SK-MEL-5 (cell line): ENCODE measurements around the gene LPCAT2. TPM values are rescaled to one million over a fixed set of nuclear protein-coding genes. Genes with fewer than 3 reads are reported as not detected.

ENCODE experiments used
- DNase-seq: peaks from one replicate; pipeline ENCODE4 v3.0.0-alpha.2; 2016; ENCODE audit warnings: low read depth, low spot score
- in situ Hi-C: cut with HindIII; loops from 2 replicates; pipeline ENCODE4 v1.10.0; 2016; ENCODE audit warnings: low sequenced_read_pairs, high pct_unique_total_duplicates, low pct_unique_long_range_greater_than_20kb
- total RNA-seq: library from RNA; depleted of rRNA; stranded (reverse); fragments of >200 nt; shearing (Covaris generic); gene quantifications from 2 replicates; pipeline ENCODE4 v1.2.3, GENCODE V29; 2014

Gene LPCAT2
- total RNA-seq, 1 experiment from 2014 or later = 42.9 TPM

DNA sequence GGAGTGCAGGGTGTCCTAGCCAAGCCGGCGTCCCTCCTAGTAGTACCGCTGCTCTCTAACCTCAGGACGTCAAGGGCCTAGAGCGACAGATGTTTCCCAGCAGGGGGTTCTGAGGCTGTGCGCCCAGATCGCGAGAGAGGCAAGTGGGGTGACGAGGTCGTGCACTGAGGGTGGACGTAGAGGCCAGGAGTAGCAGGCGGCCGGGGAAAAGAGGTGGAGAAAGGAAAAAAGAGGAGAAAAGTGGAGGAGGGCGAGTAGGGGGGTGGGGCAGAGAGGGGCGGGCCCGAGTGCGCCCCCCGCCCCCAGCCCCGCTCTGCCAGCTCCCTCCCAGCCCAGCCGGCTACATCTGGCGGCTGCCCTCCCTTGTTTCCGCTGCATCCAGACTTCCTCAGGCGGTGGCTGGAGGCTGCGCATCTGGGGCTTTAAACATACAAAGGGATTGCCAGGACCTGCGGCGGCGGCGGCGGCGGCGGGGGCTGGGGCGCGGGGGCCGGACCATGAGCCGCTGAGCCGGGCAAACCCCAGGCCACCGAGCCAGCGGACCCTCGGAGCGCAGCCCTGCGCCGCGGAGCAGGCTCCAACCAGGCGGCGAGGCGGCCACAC, 29.9 kb upstream of the LPCAT2 start, which contains the start of gene MMP2:
Gene MMP2, plus strand, starts transcription at position 372 of the 603 bp plus-strand sequence. CDS start 282 bp downstream, outside the sequence.
- no peak for DNase-seq
- in situ Hi-C loops = no loop called here

DNA sequence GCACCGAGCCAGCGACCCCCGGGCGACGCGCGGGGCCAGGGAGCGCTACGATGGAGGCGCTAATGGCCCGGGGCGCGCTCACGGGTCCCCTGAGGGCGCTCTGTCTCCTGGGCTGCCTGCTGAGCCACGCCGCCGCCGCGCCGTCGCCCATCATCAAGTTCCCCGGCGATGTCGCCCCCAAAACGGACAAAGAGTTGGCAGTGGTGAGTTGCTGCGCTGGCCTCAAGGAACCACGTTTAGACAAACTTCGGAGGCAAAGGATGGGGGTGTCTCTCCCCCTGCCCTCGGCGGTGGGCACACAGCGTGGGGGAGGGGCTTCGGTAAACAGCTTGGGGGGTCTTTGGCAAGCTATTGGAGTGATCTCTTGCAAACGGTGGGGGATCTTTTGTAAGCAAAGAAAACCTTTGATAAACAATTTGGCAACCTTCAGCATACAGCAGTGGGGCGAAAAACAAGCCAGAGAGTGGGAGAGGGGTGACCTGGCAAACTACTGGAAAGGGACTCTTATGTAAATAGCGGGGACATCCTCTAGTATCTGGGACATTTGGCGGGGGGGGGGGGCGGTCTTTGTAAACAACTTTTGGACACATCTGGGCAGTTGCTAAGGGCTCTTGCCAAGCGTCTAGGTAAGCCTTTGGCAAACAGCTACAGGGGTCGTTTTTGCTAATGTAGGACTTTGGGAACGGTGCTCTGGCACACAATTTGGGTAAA, 29.3 kb upstream of the LPCAT2 start:
- in situ Hi-C loops = no loop called here
- no peak for DNase-seq

DNA sequence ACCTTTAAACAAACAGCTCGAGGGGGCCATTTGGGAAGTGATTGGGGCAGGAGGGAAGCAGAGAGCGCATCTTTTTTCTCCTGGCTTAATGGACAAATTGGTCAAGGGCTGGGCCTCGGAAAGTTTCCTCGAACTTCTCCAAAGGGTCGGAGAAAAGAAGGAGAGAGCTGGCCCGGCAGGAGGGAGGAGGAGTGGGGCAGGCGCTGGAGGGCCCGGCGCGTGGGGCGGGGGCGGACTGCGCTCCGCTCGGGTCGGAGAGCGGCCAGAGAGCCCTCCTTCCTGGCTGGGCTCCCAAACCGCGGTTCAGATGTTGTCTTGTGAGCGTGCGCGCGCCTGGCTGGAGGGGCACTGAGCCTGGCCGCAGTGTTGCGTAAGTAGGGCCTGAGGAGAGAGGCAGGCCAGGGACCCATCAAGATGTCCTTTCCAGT, 28.6 kb upstream of the LPCAT2 start:
- in situ Hi-C loops = no loop called here
- peak; percentile 48 for DNase-seq

DNA sequence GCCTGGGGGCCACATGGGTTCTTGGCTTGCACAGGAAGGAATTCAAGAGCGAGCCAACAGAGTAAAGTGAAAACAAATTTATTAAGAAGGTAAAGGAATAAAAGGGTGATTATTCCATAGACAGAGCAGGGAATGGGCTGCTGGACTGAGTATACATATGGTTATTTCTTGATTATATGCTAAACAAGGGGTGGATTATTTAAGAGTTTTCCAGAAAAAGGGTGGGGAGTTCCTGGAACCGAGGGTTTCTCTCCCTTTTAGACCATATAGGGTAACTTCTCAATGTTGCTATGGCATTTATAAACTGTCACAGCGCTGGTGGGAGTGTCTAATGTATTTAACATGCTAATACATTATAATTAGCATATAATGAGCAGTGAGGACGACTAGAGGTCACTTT, 27.8 kb upstream of the LPCAT2 start:
- in situ Hi-C loops = no loop called here

DNA sequence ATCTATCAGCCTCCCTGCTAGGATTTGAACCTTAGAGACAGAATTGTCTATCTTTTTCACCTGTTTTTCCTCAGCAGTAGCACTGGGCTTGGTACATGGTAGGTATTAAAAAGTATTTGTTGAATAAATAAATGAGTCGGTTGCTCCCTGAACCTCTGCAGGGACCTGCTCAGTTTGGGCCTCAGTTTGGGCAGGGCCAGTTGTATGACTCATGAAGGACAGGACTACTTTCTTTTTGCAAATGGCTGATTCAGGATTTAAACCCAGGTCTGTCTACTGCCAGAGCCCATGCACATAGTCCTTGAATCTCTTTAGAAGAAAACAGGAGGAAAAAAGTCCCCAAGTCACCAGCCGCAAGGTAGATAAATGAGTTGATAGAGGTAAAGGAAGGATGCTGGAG, 26.8 kb upstream of the LPCAT2 start:
- DNase-seq = no peak

More for the DNA sequence above, 27.8 kb upstream of the LPCAT2 start:
- DNase-seq = no peak

DNA sequence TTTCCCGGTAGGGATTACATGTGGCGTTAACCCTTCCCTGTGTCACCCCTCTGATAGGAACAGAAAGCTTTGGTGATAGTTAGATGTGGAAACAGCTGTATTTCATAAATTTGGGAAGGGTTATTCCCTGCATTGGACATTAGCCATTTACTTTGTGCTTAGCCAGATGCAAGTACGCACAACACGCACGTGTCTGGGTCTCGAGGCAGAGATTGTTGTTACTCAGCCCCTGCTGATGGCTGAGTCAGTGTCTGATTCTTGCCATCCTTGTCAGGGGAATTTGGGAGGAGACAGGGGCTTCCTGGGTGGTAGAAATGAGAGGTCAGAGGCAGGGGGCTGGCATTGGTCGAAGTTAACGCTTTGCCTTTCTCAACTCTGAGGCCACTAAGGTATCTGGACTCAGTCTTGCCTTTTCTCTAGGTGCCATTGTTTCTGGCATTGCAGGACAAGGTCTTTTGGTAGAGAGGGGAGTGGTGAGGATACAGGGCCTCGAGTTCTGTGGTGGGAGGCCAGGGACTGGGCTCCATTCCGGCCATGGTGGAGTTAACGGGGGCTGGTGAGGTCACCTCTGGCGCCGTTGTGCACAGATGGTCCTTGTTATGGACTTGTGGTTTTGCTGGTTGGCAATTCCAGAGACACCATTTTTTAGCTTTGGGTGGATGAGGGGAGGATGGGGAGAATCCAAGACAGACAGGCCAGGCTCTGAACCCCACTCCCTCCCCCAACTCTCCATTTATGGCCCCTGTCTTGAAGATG, 21.6 kb upstream of the LPCAT2 start:
- in situ Hi-C loops = no loop called here
- DNase-seq = no peak

More for the DNA sequence above, 26.8 kb upstream of the LPCAT2 start:
- in situ Hi-C loops = no loop called here

DNA sequence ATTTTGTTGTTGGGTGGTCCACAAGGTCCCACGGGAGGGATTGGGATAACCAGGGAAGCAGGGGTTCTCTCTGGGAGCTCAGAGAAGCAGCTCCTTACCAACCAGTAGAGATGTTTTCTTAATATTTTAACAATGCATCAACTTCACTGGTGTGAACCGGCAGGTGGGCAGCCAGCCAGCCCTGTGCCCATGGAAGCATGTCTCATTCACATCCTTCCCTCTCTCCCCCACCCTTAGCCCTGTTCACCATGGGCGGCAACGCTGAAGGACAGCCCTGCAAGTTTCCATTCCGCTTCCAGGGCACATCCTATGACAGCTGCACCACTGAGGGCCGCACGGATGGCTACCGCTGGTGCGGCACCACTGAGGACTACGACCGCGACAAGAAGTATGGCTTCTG, 20.6 kb upstream of the LPCAT2 start:
- in situ Hi-C loops = no loop called here
- no peak for DNase-seq

DNA sequence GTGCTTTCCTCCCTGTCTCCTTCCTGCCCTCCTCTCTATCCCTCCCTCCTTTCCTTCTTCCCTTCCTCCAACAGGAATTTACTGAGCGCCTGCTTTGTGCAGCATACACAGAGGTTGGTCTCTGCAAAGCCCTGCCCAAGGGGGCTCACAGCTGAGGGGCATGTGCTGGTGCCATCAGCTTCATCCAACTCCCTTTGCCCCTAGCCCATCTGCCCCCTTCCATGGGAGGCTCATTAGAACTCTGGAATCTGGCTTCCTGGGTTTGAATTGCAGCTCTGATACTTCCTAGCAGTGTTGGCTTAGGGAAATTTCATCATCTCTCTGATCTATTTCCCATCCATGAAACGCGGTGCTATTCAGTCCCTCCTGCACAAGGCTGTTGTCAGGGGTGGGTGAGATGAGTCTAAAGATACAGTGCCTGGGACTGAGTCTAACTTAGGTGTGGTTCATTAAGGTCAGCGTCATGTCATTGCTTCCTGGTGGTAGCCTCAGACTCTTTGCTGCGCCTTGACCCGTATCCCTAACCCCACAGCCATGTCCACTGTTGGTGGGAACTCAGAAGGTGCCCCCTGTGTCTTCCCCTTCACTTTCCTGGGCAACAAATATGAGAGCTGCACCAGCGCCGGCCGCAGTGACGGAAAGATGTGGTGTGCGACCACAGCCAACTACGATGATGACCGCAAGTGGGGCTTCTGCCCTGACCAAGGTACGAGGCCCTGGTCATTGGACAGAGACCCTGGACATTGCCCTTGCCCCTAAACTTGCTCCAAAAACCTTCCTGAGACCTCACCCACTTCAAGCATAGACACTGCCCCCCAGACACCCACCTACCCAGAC, 19.5 kb upstream of the LPCAT2 start:
- in situ Hi-C loops = no loop called here
- no peak for DNase-seq

DNA sequence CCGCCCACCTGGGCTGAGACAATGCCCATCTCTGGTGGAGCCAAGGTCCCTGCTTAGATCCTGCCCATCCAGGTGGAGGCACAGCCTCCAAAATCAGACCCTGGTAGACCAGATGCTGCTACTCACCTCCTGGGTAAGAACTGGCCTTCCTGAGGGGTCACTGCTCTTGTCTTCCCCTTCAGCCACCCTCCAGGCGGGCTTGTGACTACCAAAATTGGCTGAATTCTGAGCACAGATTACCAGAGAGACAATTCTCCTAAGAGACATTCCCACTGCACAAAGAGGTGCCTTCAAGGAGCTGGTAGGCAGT, 19.0 kb upstream of the LPCAT2 start:
- no peak for DNase-seq
- in situ Hi-C loops = no loop called here

DNA sequence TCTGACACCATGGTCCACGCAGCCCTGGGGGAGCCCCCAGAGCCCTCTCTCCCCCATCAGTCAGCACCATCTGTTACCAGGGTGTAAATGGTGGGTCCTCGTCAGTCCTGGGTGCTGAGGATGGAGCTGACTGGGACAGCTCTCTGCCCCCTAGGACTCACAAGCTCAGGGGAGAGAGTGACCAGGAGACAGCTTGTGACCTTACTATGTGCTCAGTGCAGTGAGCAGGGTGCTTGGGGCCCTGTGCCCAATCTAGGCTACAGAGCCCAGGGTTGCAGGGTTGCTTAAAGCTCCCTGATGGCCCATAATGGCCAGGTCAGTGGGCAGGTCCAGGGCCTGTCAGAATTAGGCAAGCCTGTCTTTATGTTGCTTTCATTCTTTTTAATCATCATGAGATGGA, 18.6 kb upstream of the LPCAT2 start:
- in situ Hi-C loops = no loop called here

DNA sequence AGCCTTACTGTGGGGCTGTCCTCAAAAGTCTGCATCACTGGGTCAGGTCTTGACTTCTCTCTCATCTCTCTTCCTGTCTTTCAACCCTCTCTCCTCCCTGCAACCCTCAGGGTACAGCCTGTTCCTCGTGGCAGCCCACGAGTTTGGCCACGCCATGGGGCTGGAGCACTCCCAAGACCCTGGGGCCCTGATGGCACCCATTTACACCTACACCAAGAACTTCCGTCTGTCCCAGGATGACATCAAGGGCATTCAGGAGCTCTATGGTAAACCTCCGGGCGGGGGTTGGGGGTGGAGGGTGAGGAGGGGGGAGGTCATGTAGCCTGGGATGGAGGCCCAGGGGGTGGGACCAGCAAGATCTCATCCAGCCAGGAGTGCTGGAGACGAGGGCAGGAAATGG, 17.2 kb upstream of the LPCAT2 start:
- DNase-seq = no peak
- in situ Hi-C loops = no loop called here

More for the DNA sequence above, 18.6 kb upstream of the LPCAT2 start:
- no peak for DNase-seq

DNA sequence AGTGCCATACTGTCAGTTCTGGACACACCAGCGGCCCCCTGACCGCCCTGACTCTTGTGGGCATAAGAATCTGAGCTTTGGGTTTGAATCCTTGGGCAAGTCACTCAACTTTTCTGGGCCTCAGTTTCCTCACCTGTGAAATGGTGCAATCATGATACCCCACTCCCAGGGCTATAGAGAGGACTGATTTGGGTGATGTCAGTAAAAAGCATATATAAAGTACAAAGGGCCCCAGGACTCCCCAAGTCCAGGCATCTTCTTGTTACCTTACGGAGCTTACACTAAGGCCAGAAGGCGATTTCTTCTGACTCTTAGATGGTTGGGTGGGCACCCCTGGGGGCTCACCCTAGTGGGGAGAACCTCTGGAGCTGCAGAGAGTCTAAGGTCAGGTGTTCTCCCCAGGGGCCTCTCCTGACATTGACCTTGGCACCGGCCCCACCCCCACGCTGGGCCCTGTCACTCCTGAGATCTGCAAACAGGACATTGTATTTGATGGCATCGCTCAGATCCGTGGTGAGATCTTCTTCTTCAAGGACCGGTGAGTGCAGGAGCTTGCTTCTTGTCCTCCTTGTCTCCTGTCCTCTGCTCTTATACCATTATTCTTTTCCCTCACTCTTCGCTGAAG, 16.0 kb upstream of the LPCAT2 start:
- no peak for DNase-seq
- in situ Hi-C loops = no loop called here

DNA sequence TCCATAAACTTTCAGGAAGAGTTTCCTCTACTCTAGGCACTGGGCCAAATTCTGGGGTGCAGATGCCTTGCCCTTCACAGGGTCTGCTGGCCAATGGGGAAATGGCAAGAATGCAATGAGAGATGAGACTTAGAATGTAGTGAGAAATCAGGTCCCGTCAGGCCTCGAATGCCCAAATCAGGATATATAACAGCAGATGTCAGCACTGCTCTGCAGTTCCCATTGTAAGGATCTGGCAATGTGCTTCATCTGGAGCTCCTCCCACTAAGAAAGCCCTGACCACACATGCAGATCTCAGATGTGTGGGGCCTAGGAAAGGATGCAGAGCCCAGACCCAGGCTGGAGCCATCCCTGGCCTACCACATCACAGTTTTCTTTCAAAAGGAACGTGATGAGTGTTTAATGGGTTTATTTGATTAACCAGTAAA, 13.9 kb upstream of the LPCAT2 start:
- peak; percentile 86 for DNase-seq
- in situ Hi-C loops = no loop called here

DNA sequence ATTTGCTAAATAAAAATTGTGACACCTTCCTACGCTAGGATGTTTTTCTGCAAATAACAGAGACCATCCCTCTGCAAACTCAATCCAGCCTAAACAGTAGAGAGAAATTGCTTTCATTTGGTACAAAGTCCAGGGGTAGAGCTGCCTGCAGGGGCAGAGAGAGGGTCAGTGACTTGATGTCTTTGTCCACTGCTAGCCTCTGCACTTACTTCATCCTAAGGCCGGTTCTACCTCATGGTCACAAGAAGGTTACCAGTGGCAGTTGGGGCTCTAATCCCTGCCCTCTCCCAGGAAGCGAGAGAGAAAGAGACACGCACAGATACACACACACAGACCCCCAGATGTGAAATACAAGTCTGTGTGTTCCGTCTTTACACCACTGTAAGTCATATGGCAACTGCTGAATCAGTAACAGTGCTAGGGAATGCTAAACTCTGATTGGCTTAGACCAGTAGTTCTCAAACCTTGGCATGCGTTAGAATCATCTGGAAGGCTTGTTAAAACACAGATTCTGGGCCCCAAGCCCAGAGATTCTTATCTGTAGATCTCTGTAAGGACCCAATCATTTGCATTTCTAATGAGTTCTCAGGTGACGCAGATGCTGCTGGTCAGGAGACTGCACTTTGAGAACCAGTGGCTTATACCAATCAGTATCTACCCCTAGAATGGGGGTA, 13.1 kb upstream of the LPCAT2 start:
- in situ Hi-C loops = no loop called here
- DNase-seq = peak; percentile 31

DNA sequence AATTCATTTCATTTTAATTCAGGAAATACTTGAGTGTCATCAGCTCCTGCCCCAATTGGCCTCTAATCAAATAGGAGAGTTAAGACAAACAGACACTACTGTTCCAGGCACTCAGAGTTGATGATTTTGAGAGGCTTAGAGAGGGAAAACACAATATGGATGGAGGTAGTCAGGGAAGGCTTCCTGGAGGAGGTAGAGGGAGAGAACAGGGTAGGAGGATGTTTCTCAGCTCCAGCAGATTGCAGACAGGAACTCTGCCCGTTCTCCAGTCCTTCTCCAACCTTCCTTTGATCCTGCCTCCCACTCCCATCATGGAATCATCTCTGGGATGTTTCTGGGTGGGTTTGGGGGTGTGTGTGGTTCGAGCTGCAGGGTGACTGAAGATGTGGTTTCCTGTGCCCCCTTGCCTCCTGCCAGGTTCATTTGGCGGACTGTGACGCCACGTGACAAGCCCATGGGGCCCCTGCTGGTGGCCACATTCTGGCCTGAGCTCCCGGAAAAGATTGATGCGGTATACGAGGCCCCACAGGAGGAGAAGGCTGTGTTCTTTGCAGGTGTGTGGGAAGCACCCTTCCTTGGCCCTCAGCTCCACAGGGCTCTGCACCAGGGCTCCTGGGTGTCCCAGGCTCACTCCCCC, 12.2 kb upstream of the LPCAT2 start:
- no peak for DNase-seq

DNA sequence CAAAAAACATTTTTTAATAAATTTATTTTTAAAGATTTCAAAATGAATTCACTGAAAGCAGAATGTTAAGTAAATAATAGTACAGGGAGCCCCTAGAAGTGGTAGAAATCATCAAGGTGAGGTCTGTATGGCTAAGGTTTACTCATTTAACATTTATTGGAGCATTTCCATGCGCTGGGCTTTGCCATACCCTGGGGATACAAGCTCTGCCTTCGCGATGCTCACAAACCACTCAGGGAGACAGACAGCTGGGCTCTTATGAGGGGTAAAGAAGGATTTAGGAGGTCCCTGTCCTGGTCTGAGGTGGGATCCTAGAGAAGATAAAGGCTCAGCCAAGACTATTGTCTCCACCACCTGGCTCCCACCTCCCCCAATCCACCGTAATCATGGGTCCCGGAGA, 11.3 kb upstream of the LPCAT2 start:
- in situ Hi-C loops = no loop called here
- no peak for DNase-seq

More for the DNA sequence above, 12.2 kb upstream of the LPCAT2 start:
- in situ Hi-C loops = no loop called here

DNA sequence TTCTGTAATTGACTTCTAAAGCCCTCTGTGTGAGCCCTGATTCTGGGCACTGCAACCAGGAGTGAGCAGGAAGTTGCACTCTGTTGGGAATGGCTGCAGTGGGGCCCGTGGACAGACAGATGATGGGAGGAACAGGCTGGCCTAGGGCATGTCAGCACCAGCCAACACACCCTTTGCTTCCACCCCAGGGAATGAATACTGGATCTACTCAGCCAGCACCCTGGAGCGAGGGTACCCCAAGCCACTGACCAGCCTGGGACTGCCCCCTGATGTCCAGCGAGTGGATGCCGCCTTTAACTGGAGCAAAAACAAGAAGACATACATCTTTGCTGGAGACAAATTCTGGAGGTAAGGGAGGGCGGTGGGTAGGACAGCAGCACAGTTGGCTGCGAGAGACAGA, 10.8 kb upstream of the LPCAT2 start:
- in situ Hi-C loops = no loop called here

More for the DNA sequence above, 10.8 kb upstream of the LPCAT2 start:
- no peak for DNase-seq
